ENCODE data around the gene NFKBIZ. TPM values are rescaled to one million over a fixed set of nuclear protein-coding genes. Genes with fewer than 3 reads are reported as not detected.
"Not testable (repeated sequence)": the region's sequence is repeated elsewhere in the genome, so short reads cannot be mapped to it uniquely, and the experiment has no call there.

Gene NFKBIZ
- total and polyA plus RNA-seq, 4 donors: 4.8 to 78.8 (median 23.7) TPM

- not testable (repeated sequence) for H3K9ac ChIP-seq (ENCODE audit: low read depth in 1 of 2, low read length in 2 of 2); H3K9me3 ChIP-seq (ENCODE audit: control insufficient read depth in 4 of 4, low read length in 3 of 4); H3K4me3 ChIP-seq (ENCODE audit: low read depth in 1 of 3, low read length in 3 of 3); H3K27me3 ChIP-seq (ENCODE audit: control insufficient read depth in 4 of 4, insufficient read depth in 4 of 4, low read length in 3 of 4); DNase-seq (ENCODE audit: low spot score); H3K4me1 ChIP-seq (ENCODE audit: control insufficient read depth in 4 of 4, insufficient read depth in 4 of 4, low read length in 3 of 4); H3K36me3 ChIP-seq (ENCODE audit: control insufficient read depth in 4 of 4, insufficient read depth in 3 of 4, low read depth in 1 of 4, low read length in 3 of 4); H3K27ac ChIP-seq (ENCODE audit: low read depth in 1 of 2, low read length in 2 of 2)
- 98% methylated on average over 3 of the region's 3 CpGs for WGBS
Measured at GRCh38 chr3:101885584-101885983, 36.3 kb downstream of the NFKBIZ start.

- no peak for DNase-seq (ENCODE audit: low spot score)
- no peak overlapping the region for H3K9ac ChIP-seq (ENCODE audit: low read depth in 1 of 2, low read length in 2 of 2)
- peaks cover 0 to 2% (median 0%) of the 10 kb centered on the region in 4 donors for H3K4me1 ChIP-seq (ENCODE audit: control insufficient read depth in 4 of 4, insufficient read depth in 4 of 4, low read length in 3 of 4)
- H3K27ac ChIP-seq (ENCODE audit: low read depth in 1 of 2, low read length in 2 of 2): no peak overlapping the region
- no peaks in the 10 kb centered on the region for H3K9me3 ChIP-seq (ENCODE audit: control insufficient read depth in 4 of 4, low read length in 3 of 4)
- no peak for TF ChIP-seq RAD21 (IDR thresholded peaks at IDR 0.05)
- TF ChIP-seq TAF1 (conservative IDR thresholded peaks at IDR 0.05): no peak
- TF ChIP-seq HNF4A (conservative IDR thresholded peaks at IDR 0.05): no peak
- TF ChIP-seq SP1 (IDR thresholded peaks at IDR 0.05): no peak
- TF ChIP-seq JUND (IDR thresholded peaks at IDR 0.05): no peak
- TF ChIP-seq YY1 (IDR thresholded peaks at IDR 0.05): no peak
- TF ChIP-seq HNF4G (IDR thresholded peaks at IDR 0.05): no peak
- TF ChIP-seq EGR1 (IDR thresholded peaks at IDR 0.05; ENCODE audit: low read depth in 2 of 2): no peak
- TF ChIP-seq FOXA1 (IDR thresholded peaks at IDR 0.05): no peak
- no peak for TF ChIP-seq CTCF (IDR thresholded peaks at IDR 0.05; ENCODE audit: low read depth, low read length, missing input control)
- no peak for TF ChIP-seq ZBTB33 (IDR thresholded peaks at IDR 0.05)
- no peak for TF ChIP-seq MAX (IDR thresholded peaks at IDR 0.05)
- no peak for TF ChIP-seq ATF3 (IDR thresholded peaks at IDR 0.05)
- TF ChIP-seq NR2F2 (IDR thresholded peaks at IDR 0.05): no peak
- no peak for TF ChIP-seq GABPA (IDR thresholded peaks at IDR 0.05 in 1 of 2, conservative IDR thresholded peaks at IDR 0.05 in 1 of 2)
- no peak for TF ChIP-seq FOXA2 (IDR thresholded peaks at IDR 0.05)
- TF ChIP-seq REST (IDR thresholded peaks at IDR 0.05): no peak
- TF ChIP-seq RXRA (IDR thresholded peaks at IDR 0.05): no peak
- H3K36me3 ChIP-seq (ENCODE audit: control insufficient read depth in 4 of 4, insufficient read depth in 3 of 4, low read depth in 1 of 4, low read length in 3 of 4): no peaks in the 10 kb centered on the region
- WGBS: 97% methylated on average over 3 of the region's 3 CpGs
- no peaks in the 10 kb centered on the region for H3K27me3 ChIP-seq (ENCODE audit: control insufficient read depth in 4 of 4, insufficient read depth in 4 of 4, low read length in 3 of 4)
- no peak overlapping the region for H3K4me3 ChIP-seq (ENCODE audit: low read depth in 1 of 3, low read length in 3 of 3)
Measured at GRCh38 chr3:101886626-101887025, 37.3 kb downstream of the NFKBIZ start.

Measured in liver (tissue), 9 donors.